Natural killer cell (primary cell): ENCODE data around the gene MMGT1. TPM values are rescaled to one million over a fixed set of nuclear protein-coding genes. Genes with fewer than 3 reads are reported as not detected.

Experiments
- ATAC-seq, 3 donors: fragments of 150-1000 bp in 2 of 3; fragments of 200-7000 bp in 1 of 3; cut with Tn5 transposase; 1 replicate in 1 of 3; 2 replicates in 2 of 3; pipeline ENCODE4 v1.10.0; 2021; ENCODE audit warnings: mild to moderate bottlenecking in 2 of 3, moderate library complexity in 2 of 3
- DNase-seq, 2 donors: peaks; one replicate each; pipeline versions ENCODE4 v3.0.0 to v3.0.0-alpha.2; 2013 to 2021; ENCODE audit warnings: mixed read lengths in 1 of 2
- H3K27ac ChIP-seq: one replicate; pipeline ENCODE4 v1.5.1; 2013; ENCODE audit warnings: mild to moderate bottlenecking, low read length
- H3K27me3 ChIP-seq: one replicate; pipeline ENCODE4 v1.6.1; 2013; ENCODE audit warnings: low read length; ENCODE audit not compliant: control insufficient read depth, insufficient read depth
- H3K36me3 ChIP-seq: one replicate; pipeline ENCODE4 v1.6.1; 2013; ENCODE audit warnings: low read length; ENCODE audit not compliant: control insufficient read depth, insufficient read depth
- H3K4me1 ChIP-seq: one replicate; pipeline ENCODE4 v1.6.1; 2013; ENCODE audit warnings: low read length; ENCODE audit not compliant: control insufficient read depth, insufficient read depth
- H3K4me3 ChIP-seq: one replicate; pipeline ENCODE4 v1.5.1; 2013; ENCODE audit warnings: low read length
- H3K9me3 ChIP-seq: one replicate; pipeline ENCODE4 v1.6.1; 2013; ENCODE audit warnings: low read length; ENCODE audit not compliant: control insufficient read depth, insufficient read depth
- H3K27ac Mint-ChIP-seq, 2 donors: one replicate each; pipeline ENCODE4 v1.8.0; 2022; ENCODE audit warnings: mild to moderate bottlenecking in 2 of 2, mixed read lengths in 2 of 2, moderate library complexity in 1 of 2
- H3K27me3 Mint-ChIP-seq, 2 donors: one replicate each; pipeline ENCODE4 v1.8.0; 2022; ENCODE audit warnings: low read depth in 2 of 2, mixed read lengths in 2 of 2
- H3K36me3 Mint-ChIP-seq: one replicate; pipeline ENCODE4 v1.8.0; 2022; ENCODE audit warnings: mixed read lengths
- H3K4me1 Mint-ChIP-seq, 2 donors: one replicate each; pipeline ENCODE4 v1.8.0; 2022; ENCODE audit warnings: mixed read lengths in 2 of 2
- H3K4me3 Mint-ChIP-seq: one replicate; pipeline ENCODE4 v1.8.0; 2022; ENCODE audit warnings: mild to moderate bottlenecking, moderate library complexity, mixed read lengths
- H3K9me3 Mint-ChIP-seq, 2 donors: one replicate each; pipeline ENCODE4 v1.8.0; 2022; ENCODE audit warnings: mixed read lengths in 2 of 2
- WGBS: methylation state at CpG from one replicate; pipeline ENCODE4 v1.1.7; 2013; ENCODE audit warnings: missing lambda C conversion rate; ENCODE audit not compliant: insufficient coverage; 5-methylcytosine and 5-hydroxymethylcytosine counted together
- intact Hi-C: fragments of 100-400 bp; cut with micrococcal nuclease; formaldehyde crosslinking; loops from one replicate; pipeline ENCODE4 v1.14.2; 2022
- total RNA-seq, 4 donors: library from RNA; stranded (reverse); fragments of 120-200 nt in 1 of 4; gene quantifications; one replicate each; pipeline versions ENCODE4 v1.2.3 to v1.2.4, GENCODE V29; 2013 to 2022
- TF ChIP-seq, protein P1 (sequence below): fragments of 200-600 bp; IDR thresholded peaks from one replicate; pipeline ENCODE4 v1.8.0; 2022; ENCODE audit warnings: antibody characterized with exemption

Gene MMGT1
- total RNA-seq, 3 donors from 2014 or later (not counting 1 experiment from before 2014, with no cell fraction given): 18.2 to 22.2 (median 21.4) TPM

DNA sequence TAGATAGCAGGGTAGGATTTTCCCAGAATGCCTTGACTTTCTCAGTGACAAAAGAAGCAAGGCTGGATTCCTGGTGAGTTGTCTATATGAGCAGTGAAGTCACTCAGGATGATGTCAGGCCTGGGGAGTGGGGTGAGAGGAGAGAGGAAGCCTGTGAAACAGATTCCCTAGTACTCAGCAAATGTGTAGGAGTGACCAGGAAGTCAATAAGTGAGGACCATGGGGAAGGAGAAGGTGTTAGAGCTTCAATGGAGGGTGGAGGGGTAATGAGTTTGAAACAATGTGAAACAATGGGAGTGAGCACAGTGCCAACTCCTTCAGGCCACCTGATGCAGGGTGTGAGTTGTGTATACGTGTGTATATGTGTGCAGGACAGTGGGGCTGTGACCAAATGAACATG is 9.1 kb upstream of the MMGT1 start:
- Histone ChIP-seq H3K36me3 (no peaks in the 10 kb centered on the region), H3K27ac (no peak overlapping the region), H3K9me3 (no peaks in the 10 kb centered on the region), H3K4me1 (peaks cover 22% of the 10 kb centered on the region), H3K4me3 (no peak overlapping the region), H3K27me3 (no peaks in the 10 kb centered on the region)
- DNase-seq (no peak), ATAC-seq (no peak)
- Mint-ChIP-seq H3K9me3 (no peaks in the 10 kb centered on the region), H3K4me3 (peak overlapping the region; percentile 92), H3K36me3 (no peaks in the 10 kb centered on the region), H3K27me3 (peaks cover 0 to 23% of the 10 kb centered on the region in 2 donors), H3K4me1 (peaks cover 22 to 38% of the 10 kb centered on the region in 2 donors), H3K27ac (peak overlapping the region in 1 of 2 donors; percentile 91)
- WGBS: 67% methylated on average over 1 of the region's 1 CpG
- TF ChIP-seq, protein P1, sequence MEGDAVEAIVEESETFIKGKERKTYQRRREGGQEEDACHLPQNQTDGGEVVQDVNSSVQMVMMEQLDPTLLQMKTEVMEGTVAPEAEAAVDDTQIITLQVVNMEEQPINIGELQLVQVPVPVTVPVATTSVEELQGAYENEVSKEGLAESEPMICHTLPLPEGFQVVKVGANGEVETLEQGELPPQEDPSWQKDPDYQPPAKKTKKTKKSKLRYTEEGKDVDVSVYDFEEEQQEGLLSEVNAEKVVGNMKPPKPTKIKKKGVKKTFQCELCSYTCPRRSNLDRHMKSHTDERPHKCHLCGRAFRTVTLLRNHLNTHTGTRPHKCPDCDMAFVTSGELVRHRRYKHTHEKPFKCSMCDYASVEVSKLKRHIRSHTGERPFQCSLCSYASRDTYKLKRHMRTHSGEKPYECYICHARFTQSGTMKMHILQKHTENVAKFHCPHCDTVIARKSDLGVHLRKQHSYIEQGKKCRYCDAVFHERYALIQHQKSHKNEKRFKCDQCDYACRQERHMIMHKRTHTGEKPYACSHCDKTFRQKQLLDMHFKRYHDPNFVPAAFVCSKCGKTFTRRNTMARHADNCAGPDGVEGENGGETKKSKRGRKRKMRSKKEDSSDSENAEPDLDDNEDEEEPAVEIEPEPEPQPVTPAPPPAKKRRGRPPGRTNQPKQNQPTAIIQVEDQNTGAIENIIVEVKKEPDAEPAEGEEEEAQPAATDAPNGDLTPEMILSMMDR: no peak
- intact Hi-C loops: no loop called here

DNA sequence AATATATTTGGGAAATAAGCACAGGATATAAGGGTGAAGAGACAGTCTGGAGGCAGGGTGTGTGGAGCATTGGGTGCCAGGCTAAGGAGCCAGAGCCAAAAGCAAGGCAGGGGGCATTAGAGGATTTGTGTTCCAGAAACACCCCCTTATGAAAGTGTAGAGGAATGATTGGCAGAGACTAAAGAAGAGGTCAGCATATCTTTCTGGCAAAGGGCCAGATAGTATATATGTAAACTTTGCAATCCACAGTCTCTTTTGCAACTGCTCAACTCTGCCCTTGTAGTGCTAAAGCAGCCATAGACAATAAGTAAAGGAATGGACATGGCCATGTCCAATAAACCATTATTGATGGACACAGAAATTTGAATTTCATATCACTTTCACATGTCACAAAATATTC is 7.9 kb upstream of the MMGT1 start:
- intact Hi-C loops: no loop called here
- TF ChIP-seq, protein P1: no peak
- H3K27me3 Mint-ChIP-seq: peaks cover 0 to 23% of the 10 kb centered on the region in 2 donors
- no peak overlapping the region for H3K27ac Mint-ChIP-seq
- DNase-seq: no peak
- no peaks in the 10 kb centered on the region for H3K9me3 Mint-ChIP-seq
- Histone ChIP-seq H3K27me3 (no peaks in the 10 kb centered on the region), H3K9me3 (no peaks in the 10 kb centered on the region), H3K4me1 (peaks cover 22% of the 10 kb centered on the region), H3K4me3 (no peak overlapping the region), H3K27ac (no peak overlapping the region), H3K36me3 (no peaks in the 10 kb centered on the region)
- ATAC-seq: no peak
- H3K36me3 Mint-ChIP-seq: no peaks in the 10 kb centered on the region
- peaks cover 22 to 36% of the 10 kb centered on the region in 2 donors for H3K4me1 Mint-ChIP-seq
- no peak overlapping the region for H3K4me3 Mint-ChIP-seq

DNA sequence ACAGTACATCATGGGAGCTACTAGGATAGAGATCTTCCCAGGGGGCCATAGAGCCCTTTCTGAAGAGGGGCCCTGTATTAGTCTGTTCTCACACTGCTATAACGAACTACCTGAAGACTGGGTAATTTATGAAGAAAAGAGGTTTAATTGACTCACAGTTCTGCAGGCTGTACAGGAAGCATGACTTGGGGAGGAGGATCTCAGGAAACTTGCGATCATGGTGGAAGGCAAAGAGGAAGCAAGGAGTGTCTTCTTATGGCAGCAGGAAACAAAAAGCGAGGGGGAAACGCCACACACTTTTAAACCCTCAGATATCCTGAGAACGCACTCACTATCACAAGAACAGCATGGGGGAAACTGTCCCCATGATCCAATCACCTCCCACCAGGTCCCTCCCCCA is 7.2 kb upstream of the MMGT1 start:
- Histone ChIP-seq H3K36me3 (no peaks in the 10 kb centered on the region), H3K27me3 (no peaks in the 10 kb centered on the region), H3K9me3 (no peaks in the 10 kb centered on the region), H3K4me3 (no peak overlapping the region), H3K27ac (no peak overlapping the region), H3K4me1 (peaks cover 22% of the 10 kb centered on the region)
- DNase-seq (no peak), ATAC-seq (no peak)
- Mint-ChIP-seq H3K4me1 (peaks cover 22 to 30% of the 10 kb centered on the region in 2 donors), H3K27ac (no peak overlapping the region), H3K36me3 (no peaks in the 10 kb centered on the region), H3K27me3 (peaks cover 0 to 23% of the 10 kb centered on the region in 2 donors), H3K4me3 (no peak overlapping the region), H3K9me3 (no peaks in the 10 kb centered on the region)
- intact Hi-C loops: no loop called here
- WGBS: 63% methylated on average over 5 of the region's 5 CpGs
- TF ChIP-seq, protein P1: no peak

DNA sequence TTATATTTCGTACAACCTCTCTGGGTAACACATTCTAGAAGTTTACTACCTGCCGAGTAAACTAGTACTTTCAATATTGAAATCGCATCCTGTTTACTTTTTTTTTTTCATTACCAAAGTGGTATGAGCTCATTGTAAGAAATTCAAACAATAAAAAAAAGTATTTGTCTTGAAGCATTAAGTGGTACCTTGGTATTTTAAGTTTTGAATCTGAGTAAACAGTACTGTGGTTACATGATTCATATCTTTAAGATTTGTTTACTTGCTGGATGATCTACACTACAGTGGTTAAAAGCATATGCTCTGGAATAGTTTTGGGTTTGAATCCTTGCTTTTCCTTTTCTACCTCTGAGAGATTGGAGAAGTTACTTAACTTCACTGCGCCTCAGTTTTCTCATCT is 3.8 kb upstream of the MMGT1 start:
- WGBS: no CpG with 5 or more reads among the region's 4 CpGs
- Mint-ChIP-seq H3K4me1 (peaks cover 18 to 21% of the 10 kb centered on the region in 2 donors), H3K36me3 (no peaks in the 10 kb centered on the region), H3K9me3 (no peaks in the 10 kb centered on the region), H3K27me3 (peaks cover 0 to 15% of the 10 kb centered on the region in 2 donors), H3K4me3 (no peak overlapping the region), H3K27ac (no peak overlapping the region)
- Histone ChIP-seq H3K27ac (no peak overlapping the region), H3K9me3 (no peaks in the 10 kb centered on the region), H3K36me3 (no peaks in the 10 kb centered on the region), H3K4me3 (no peak overlapping the region), H3K27me3 (no peaks in the 10 kb centered on the region), H3K4me1 (peaks cover 15% of the 10 kb centered on the region)
- ATAC-seq (no peak), DNase-seq (no peak)
- intact Hi-C loops: loop anchor here (10.0 kb wide), 1 partner anchor 517 kb away; the partner anchor contains the start of gene HTATSF1
- TF ChIP-seq, protein P1: no peak
